Measurements from ENCODE around the gene FUOM. TPM values are rescaled to one million over a fixed set of nuclear protein-coding genes. Genes with fewer than 3 reads are reported as not detected.

FUOM gene, protein sequence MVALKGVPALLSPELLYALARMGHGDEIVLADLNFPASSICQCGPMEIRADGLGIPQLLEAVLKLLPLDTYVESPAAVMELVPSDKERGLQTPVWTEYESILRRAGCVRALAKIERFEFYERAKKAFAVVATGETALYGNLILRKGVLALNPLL
- 22.1 and 30.2 TPM in 2 replicates for total RNA-seq (2014; rRNA removed; shearing (Covaris generic))
- polyA plus RNA-seq (2015; cell fraction: cytosol; rRNA removed) = 22.2 and 28.9 TPM in 2 replicates
- 14.1 and 28.3 TPM in 2 replicates for polyA plus RNA-seq (2015; cell fraction: nucleus; rRNA removed)

DNA sequence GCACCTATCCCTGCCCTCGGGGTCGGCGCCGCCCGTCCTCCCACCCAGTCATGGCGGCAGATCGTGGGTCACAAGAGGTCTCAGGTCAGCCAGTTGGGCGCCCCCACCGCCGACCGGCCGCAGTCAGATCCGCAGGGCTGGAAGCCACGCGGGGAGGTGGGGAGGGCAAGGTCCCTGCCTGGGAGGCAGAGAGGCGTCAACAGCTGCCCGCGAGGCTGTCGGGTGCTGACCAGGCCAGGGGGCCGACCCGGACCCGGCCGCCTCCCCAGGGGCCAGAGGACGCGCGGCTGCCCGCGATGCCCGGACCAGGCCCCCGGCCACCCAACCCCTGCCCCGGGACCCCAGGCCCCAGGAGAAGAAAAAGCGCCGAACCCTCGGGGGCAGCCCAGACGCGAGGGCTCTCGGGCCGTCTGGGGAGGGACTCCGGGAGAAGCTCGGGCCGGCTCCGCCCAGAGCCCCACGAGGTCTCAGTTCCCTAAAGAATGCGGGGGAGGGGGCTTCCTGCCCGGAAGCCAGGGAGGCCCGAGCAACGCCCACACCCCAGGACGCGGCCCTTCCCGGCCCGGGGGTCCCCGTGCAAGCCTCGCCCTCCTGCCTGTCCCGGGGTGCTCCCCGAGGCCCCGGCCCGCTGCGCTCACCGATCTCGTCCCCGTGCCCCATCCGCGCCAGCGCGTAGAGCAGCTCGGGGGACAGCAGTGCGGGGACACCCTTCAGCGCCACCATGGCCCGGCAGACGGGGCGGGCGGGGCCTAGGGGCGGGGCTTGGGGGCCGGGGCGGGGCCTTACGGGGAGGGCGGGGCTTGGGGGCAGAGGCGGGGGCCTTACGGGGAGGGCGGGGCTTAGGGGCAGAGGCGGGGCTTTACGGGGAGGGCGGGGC lies at the start of gene FUOM:
Gene FUOM (minus strand): TSS at position 735 of the 877 bp plus-strand sequence. CDS start 12 bp downstream, at position 723.
- in situ Hi-C loops (cut with HindIII; ENCODE audit: low pct_unique_long_range_greater_than_20kb, low sequenced_read_pairs) = no loop called here
- peak; percentile 58 for DNase-seq (ENCODE audit: low read depth, low spot score)

DNA sequence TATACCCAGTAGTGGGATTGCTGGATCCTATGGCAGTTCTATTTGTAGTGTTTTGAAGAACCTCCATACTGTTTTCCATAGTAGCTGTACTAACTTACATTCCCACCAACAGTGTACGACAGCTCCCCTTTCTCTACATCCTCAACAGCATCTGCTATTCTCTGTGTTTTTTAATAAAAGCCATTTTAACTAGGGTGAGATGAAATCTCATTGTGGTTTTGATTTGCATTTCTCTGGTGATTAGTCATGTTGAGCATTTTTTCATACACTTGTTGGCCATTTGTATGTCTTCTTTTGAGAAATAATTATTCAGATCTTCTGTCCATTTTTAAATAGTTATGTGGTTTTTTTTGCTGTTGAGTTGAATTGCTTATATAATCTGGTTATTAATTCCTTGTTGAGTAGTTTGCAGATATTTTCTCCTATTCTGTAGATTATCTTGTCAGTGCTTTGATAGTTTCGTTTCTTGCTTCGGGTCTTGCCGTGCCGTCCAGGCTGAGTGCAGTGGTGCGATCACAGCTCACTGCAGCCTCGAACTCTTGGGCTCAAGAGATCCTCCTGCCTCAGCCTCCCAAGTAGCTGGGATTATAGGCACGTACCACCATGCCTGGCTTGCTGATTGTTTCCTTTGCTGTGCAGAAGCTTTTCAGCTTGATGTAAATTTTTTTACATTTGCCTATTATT lies 48.2 kb upstream of the FUOM start:
- in situ Hi-C loops (cut with HindIII; ENCODE audit: low pct_unique_long_range_greater_than_20kb, low sequenced_read_pairs) = no loop called here
- DNase-seq (ENCODE audit: low read depth, low spot score) = no peak

DNA sequence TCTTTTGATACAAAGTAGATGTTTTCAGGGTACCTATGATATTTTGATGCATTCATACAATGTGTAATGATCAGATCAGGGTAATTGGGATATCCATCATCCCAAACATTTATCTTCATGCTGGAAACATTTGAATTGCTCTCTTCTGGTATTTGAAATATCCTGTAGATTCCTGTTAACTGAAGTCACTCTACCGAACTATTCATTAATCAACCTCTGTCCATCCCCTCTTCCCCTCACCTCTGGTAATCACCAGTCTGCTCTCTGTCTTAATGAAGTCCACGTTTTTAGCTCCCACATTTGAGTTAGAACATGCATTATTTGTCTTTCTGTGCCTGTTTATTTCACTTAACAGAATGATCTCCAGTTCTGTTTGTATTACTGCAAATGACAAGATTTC lies 47.5 kb upstream of the FUOM start:
- no peak for DNase-seq (ENCODE audit: low read depth, low spot score)
- in situ Hi-C loops (cut with HindIII; ENCODE audit: low pct_unique_long_range_greater_than_20kb, low sequenced_read_pairs) = no loop called here

DNA sequence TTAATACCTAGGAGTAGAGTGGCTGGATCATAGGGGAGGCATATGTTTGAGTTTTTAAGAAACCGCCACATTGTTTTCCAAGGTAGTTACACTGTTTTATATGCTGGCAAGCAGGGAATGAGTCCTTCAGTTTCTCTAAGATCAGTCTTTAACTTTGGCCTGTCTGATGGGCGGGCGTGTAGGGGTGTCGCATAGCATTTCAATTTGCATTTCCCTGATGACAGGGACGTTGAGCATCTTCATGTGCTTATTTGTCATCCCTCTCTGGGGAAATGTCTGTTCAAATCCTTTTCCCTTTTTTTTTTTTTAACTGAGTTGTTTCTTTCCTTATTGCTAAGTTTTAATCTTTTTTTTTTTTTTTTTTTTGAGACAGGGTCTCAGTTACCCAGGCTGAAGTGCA lies 46.0 kb upstream of the FUOM start:
- DNase-seq (ENCODE audit: low read depth, low spot score) = no peak
- in situ Hi-C loops (cut with HindIII; ENCODE audit: low pct_unique_long_range_greater_than_20kb, low sequenced_read_pairs) = no loop called here

DNA sequence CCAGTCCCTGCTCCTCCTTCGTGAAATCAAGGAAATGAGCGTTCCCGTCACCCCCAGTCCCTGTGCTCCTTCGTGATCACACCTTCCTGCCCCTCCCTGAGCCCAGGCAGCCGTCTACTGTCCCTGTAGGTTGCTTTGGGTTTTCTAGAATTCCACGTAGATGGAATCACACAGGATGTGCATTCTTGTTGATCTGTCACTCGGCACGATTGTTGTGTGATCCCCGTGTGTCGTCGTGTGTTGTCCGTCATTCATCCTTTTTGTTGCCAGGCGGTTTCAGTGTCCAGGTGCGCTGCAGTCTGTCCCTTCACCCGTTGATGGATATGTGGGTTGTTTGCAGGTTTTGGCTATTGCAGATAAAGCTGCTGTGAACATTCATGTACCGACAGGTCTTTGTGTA lies 45.5 kb upstream of the FUOM start:
- in situ Hi-C loops (cut with HindIII; ENCODE audit: low pct_unique_long_range_greater_than_20kb, low sequenced_read_pairs) = no loop called here

DNA sequence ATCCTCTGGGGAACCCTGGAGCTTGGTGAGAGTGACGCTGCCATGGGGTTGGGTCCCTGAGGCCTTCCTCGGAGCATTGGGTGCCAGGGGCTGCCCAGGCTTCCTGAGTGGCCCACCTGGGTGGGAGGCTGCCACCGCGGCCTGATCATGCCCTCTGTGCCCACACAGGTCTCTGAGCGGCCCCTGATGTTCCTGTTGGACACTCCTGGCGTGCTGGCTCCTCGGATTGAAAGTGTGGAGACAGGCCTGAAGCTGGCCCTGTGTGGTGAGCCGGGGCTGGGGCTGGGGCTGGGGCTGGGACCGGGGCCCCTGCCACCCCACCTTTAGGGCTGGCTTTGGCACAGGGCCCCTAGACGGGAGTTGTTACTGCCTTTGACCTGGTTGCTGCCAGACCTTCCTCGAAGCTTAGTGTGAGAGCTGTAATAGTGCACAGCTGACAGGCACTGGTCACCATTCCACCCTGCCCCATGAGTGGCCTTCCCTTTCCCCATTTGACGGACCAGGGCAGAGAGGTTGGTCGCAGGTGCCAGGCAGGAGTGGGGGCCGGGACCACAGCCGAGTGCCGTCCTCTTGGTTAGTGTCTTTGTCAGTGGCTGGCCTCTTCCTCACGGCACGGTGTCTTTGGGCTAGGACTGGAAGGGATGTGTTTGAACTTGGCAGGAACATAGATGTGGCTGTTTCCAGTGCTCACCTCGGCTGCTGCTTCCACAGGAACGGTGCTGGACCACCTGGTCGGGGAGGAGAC lies 44.3 kb upstream of the FUOM start:
- in situ Hi-C loops (cut with HindIII; ENCODE audit: low pct_unique_long_range_greater_than_20kb, low sequenced_read_pairs) = no loop called here
- DNase-seq (ENCODE audit: low read depth, low spot score) = no peak

More for the DNA sequence above, 45.5 kb upstream of the FUOM start:
- no peak for DNase-seq (ENCODE audit: low read depth, low spot score)

DNA sequence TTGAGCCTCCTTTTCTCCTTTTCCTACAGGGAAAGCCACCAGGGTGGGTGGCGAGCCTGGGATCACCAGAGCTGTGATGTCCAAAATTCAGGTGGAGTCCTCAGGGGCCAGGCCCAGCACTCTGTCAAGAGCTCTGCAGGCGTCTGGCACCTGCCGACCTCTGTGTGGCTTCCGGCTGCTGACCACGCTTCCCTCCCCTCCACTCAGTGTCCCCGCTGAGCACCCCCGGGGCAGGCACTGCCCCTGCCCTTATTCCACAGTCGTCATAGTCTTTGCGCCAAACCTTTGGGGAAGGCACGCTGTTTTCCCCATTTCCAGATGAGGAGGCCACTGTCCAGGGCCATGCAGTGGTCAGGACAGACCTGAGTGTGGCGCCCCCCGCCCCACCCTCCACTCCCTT lies 43.7 kb upstream of the FUOM start:
- in situ Hi-C loops (cut with HindIII; ENCODE audit: low pct_unique_long_range_greater_than_20kb, low sequenced_read_pairs) = no loop called here
- no peak for DNase-seq (ENCODE audit: low read depth, low spot score)

DNA sequence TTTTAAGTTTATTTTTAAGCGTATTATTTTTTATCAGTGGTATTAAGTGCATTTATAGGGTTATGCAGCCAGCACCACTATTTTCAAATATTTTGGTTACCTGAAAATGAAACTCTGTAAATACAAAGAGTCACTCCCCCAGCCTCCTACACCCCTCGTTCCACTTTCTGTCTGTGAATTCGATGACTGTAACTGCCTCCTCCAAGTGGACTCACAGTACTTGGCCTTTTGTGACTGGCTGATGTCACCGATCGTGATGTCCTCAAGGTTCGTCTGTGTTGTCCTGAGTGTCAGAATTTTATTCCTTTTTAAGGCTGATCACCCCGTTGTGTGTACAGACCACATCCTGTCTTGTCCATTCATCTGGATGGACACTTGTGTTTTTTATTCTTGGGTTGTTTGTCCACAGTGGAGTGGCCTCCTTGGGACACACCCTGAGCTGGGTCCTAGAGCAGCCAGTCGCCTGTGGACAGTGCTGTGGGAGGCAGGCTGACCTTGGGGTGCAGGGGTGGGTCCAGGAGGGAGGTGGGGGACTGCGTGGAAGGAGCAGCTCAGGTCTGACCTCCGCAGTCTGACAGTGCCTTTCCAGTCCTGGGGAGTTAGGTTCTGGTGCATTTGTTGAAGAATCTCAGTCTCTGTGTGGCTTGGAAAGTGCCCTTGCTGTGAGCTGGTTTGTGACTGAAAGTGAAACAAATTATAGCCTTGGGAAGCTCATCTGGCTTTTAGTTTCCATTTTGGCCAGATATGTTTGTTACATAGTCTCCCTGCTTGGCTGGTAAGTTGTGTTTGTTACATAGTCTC lies 43.0 kb upstream of the FUOM start:
- no peak for DNase-seq (ENCODE audit: low read depth, low spot score)
- in situ Hi-C loops (cut with HindIII; ENCODE audit: low pct_unique_long_range_greater_than_20kb, low sequenced_read_pairs) = no loop called here

DNA sequence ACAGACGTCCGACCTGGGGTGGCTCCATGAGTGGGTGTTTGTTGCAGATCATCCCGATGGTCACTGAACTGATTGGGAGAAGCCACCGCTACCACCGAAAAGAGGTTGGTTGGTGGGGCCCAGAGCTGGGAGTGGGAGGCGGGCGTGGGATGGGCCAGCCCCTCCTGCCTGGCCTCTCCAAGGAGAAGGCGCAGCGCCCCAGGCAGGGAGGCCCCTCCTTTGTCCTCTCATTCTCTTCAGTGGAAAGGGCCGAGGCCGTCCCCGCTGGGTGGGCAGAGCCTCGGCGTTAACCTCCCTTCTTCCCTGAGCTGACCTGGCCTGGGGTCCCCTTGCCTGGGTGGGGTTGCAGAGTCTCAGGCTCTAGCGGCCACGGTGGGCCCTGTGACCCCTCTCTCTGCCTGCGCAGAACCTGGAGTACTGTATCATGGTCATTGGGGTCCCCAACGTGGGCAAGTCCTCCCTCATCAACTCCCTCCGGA lies 41.3 kb upstream of the FUOM start:
- DNase-seq (ENCODE audit: low read depth, low spot score) = no peak
- in situ Hi-C loops (cut with HindIII; ENCODE audit: low pct_unique_long_range_greater_than_20kb, low sequenced_read_pairs) = no loop called here

DNA sequence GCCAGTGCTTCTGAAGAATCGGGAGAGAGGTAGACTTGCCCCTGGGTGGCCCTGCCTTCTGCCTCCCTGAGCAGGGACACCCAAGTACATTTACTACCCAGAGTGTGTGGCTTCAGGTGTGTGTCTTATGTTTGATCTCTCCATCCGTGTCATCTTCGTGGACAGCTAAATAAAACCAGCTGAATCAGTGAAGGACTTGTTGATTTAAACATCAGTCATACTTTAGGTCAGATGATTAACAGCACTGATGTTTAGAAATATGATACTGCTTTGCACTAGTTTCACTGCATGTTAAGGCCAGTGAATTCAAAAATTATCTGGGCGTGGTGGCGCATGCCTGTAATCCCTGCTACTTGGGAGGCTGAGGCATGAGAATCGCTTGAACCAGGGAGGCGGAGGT lies 40.1 kb upstream of the FUOM start:
- no peak for DNase-seq (ENCODE audit: low read depth, low spot score)
- in situ Hi-C loops (cut with HindIII; ENCODE audit: low pct_unique_long_range_greater_than_20kb, low sequenced_read_pairs) = no loop called here

DNA sequence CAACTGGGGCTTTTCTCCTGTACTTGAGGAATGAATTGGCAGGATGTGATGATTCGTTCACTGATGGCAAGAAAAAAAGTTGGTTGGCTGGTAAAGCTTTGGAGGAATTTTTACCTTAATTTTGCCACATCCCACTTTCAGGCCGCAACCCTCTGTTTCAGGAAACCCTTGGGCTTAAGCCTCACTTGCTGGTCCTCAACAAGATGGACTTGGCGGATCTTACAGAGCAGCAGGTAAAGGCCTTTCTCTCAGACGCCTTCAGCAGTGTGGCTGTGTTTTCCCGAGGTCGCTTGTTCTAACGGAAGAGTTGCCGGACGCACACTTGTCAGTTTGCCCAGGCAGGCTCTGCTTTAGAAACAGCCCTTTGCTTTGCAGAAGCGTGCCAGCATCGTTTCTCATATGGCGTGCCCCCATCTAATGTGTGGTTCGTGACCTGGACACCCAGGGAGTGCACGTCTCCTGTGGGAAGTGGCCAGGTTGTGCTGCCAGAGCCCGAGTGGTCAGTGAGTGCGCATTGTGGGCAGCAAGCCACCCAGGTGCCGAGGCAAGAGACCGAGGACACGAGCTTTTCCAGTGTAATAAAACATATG lies 38.3 kb upstream of the FUOM start:
- in situ Hi-C loops (cut with HindIII; ENCODE audit: low pct_unique_long_range_greater_than_20kb, low sequenced_read_pairs) = no loop called here
- no peak for DNase-seq (ENCODE audit: low read depth, low spot score)

DNA sequence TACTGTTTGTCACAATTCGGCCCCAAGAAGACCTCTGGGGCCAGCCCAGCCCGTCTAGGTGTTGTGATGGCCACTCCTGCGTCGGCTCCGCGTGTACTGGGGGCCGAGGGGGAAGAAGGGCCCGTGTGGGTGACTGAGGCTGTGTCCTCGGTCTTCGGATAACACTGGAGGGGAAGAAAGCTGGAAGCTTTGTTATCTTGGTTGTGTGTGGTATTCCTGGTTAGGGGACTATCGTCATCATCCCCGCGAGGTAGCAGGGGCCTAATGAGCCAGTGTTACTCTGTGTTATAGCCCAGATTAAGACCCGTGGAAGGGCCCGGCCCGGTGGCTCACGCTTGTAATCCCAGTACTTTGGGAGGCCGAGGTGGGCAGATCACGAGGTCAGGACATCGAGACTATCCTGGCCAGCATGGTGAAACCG lies 37.0 kb upstream of the FUOM start:
- in situ Hi-C loops (cut with HindIII; ENCODE audit: low pct_unique_long_range_greater_than_20kb, low sequenced_read_pairs) = no loop called here

DNA sequence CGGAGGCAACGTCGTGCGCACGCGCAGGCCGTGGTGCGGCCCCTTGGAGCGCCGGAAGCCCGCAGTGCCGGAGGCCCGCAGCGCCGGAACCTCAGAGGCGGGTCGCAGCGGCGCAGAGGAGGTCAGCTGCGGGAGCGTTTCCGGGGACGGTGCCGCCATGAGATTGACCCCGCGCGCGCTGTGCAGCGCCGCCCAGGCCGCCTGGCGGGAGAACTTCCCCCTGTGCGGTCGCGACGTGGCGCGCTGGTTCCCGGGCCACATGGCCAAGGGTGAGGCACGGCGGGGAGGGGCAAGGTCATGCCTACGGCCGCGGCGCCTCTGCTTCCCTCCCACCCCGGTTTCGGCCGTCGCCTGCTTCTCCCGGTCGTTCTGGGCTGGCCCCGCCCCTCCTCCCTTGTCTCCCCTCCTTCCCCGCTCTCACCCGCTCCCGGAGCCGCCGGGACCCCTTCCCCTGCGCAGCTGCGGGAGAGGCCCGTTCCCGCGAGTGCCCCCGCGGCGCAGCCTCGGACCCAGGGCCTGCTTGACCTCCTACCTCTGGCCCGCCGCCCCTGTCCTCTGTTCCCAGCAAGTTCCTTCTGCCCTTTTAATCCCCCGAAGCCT lies 36.3 kb upstream of the FUOM start, which contains the start of gene MTG1:
Gene MTG1 (plus strand): TSS at position 94 of the 600 bp plus-strand sequence. CDS start 64 bp downstream, at position 158.
- peak; percentile 89 for DNase-seq (ENCODE audit: low read depth, low spot score)
- in situ Hi-C loops (cut with HindIII; ENCODE audit: low pct_unique_long_range_greater_than_20kb, low sequenced_read_pairs) = no loop called here

More for the DNA sequence above, 37.0 kb upstream of the FUOM start:
- DNase-seq (ENCODE audit: low read depth, low spot score) = no peak

DNA sequence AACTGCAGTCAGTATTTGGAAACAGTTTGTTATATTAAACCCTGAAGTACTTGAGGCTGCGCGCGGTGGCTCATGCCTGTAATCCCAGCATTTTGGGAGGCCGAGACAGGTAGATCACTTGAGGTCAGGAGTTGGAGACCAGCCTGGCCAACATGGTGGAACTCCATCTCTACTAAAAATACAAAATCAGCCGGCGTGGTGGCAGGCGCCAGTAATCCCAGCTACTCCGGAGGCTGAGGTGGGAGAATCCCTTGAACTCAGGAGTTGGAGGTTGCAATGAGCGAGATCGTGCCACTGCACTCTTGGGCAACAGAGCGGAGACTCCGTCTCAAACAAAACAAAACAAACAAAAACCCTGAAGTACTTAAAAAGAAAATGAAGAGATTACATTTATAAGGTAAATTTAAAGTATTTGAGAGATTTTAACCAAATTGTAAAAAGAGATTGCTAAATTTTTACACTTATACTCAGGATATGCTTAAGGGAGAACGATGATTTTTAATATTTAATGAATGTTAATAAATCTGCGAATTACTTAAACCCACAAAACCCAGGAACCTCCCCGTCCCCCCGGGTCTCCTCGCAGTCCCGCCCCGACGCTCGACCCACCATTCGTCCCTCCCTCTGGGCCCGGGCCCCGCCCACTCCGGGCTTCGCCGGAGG lies 35.7 kb upstream of the FUOM start:
- DNase-seq (ENCODE audit: low read depth, low spot score) = no peak
- in situ Hi-C loops (cut with HindIII; ENCODE audit: low pct_unique_long_range_greater_than_20kb, low sequenced_read_pairs) = no loop called here

DNA sequence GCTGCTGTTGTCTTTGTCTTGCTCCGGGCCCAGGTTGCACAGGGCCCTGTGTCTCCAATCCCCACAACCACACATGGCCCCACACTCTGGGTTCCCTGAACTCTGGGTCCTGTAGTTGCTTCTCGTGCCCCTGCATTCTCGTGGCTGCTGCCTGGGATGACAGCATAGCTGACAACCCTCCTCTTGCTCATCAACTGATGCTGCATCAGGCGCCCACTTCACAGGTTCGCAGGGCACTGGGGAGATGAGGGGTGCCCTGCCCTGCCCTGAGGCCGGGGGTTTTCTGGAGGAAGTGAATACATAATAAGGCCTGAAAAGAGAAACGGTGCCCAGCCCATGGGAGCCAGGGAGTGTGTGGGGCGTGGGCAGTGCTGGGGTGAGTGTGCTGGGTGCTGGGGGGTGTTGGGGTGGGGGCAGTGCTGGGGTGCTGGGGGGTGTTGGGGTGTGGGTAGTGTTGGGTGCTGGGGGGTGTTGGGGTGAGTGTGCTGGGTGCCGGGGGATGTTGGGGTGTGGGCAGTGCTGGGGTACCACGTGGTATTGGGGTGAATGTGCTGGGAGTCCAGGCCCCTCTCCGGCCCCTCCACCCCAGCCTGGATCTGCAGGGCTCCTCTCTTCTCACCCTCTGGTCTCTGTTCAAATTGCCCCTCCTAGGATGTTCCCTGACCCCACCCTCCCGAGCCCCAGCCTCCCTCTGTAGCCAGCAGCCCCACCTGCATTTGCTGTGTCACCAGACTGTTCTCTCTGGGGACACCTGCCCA lies 34.1 kb upstream of the FUOM start:
- no peak for DNase-seq (ENCODE audit: low read depth, low spot score)
- in situ Hi-C loops (cut with HindIII; ENCODE audit: low pct_unique_long_range_greater_than_20kb, low sequenced_read_pairs) = no loop called here
